ENCODE results near the gene MANSC4. TPM values are rescaled to one million over a fixed set of nuclear protein-coding genes. Genes with fewer than 3 reads are reported as not detected.

MANSC4 gene
- total and polyA plus RNA-seq, 2 of the 13 experiments (the other 11 are each of a cell fraction or from before 2014, with no cell fraction given) = not detected

DNA sequence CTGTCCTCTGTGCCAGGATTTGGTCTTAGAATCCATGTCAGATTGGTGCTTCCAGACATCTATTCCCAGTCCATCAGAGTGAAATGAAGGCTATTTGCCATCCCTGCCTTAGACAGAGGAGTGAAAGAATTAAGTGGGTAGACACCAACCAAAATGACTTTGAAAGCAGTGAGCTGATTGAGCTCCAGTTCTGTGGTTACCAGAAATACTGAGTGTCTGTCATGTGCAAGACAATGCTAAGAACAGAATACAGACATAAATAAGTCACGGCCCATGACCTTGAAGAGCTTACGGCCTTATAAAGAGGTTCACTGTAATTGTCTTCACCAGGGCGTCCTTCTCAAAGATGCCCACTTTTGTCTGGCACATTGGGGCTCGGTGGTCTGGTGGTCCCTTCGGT lies 21.6 kb upstream of the MANSC4 start:
- TF ChIP-seq ZNF619 (CRISPR knock-in tag; IDR thresholded peaks at IDR 0.05) (no peak), TMF1 (CRISPR knock-in tag; IDR thresholded peaks at IDR 0.05; ENCODE audit: low read depth) (no peak), CBX5 (CRISPR knock-in tag; IDR thresholded peaks at IDR 0.05; ENCODE audit: borderline replicate concordance) (no peak), HMG20A (CRISPR knock-in tag; IDR thresholded peaks at IDR 0.05; ENCODE audit: borderline replicate concordance) (no peak), ZNF552 (CRISPR knock-in tag; IDR thresholded peaks at IDR 0.05; ENCODE audit: borderline replicate concordance) (no peak), ZNF75D (CRISPR knock-in tag; IDR thresholded peaks at IDR 0.05; ENCODE audit: borderline replicate concordance) (no peak), ZNF343 (CRISPR knock-in tag; IDR thresholded peaks at IDR 0.05) (no peak), HNF4A (CRISPR knock-in tag; IDR thresholded peaks at IDR 0.05) (no peak), CREM (IDR thresholded peaks at IDR 0.05) (no peak), CREM (CRISPR knock-in tag; IDR thresholded peaks at IDR 0.05) (no peak), POLR2G (IDR thresholded peaks at IDR 0.05; ENCODE audit: low read depth, low read length) (no peak)
- TF ChIP-seq, protein P1, sequence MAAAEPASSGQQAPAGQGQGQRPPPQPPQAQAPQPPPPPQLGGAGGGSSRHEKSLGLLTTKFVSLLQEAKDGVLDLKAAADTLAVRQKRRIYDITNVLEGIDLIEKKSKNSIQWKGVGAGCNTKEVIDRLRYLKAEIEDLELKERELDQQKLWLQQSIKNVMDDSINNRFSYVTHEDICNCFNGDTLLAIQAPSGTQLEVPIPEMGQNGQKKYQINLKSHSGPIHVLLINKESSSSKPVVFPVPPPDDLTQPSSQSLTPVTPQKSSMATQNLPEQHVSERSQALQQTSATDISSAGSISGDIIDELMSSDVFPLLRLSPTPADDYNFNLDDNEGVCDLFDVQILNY (CRISPR knock-in tag; conservative IDR thresholded peaks at IDR 0.05) = no peak
- TF ChIP-seq, protein P2, sequence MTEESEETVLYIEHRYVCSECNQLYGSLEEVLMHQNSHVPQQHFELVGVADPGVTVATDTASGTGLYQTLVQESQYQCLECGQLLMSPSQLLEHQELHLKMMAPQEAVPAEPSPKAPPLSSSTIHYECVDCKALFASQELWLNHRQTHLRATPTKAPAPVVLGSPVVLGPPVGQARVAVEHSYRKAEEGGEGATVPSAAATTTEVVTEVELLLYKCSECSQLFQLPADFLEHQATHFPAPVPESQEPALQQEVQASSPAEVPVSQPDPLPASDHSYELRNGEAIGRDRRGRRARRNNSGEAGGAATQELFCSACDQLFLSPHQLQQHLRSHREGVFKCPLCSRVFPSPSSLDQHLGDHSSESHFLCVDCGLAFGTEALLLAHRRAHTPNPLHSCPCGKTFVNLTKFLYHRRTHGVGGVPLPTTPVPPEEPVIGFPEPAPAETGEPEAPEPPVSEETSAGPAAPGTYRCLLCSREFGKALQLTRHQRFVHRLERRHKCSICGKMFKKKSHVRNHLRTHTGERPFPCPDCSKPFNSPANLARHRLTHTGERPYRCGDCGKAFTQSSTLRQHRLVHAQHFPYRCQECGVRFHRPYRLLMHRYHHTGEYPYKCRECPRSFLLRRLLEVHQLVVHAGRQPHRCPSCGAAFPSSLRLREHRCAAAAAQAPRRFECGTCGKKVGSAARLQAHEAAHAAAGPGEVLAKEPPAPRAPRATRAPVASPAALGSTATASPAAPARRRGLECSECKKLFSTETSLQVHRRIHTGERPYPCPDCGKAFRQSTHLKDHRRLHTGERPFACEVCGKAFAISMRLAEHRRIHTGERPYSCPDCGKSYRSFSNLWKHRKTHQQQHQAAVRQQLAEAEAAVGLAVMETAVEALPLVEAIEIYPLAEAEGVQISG (CRISPR knock-in tag; IDR thresholded peaks at IDR 0.05) = no peak
- TF ChIP-seq, protein P3, sequence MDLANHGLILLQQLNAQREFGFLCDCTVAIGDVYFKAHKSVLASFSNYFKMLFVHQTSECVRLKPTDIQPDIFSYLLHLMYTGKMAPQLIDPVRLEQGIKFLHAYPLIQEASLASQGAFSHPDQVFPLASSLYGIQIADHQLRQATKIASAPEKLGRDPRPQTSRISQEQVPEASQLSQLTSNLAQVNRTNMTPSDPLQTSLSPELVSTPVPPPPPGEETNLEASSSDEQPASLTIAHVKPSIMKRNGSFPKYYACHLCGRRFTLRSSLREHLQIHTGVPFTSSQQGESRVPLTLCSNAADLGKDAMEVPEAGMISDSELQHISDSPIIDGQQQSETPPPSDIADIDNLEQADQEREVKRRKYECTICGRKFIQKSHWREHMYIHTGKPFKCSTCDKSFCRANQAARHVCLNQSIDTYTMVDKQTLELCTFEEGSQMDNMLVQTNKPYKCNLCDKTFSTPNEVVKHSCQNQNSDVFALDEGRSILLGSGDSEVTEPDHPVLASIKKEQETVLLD (CRISPR knock-in tag; IDR thresholded peaks at IDR 0.05; ENCODE audit: low read depth) = no peak
- CTCF ChIA-PET (ENCODE audit: low intra/inter-chr PET ratio, low total read pairs) = no interaction called here
- Histone ChIP-seq H3K27ac (ENCODE audit: extremely low read length, insufficient read depth, low read length) (no peak overlapping the region), H3K79me2 (ENCODE audit: insufficient read depth, low read length) (no peaks in the 10 kb centered on the region), H2AFZ (ENCODE audit: low read length) (no peak overlapping the region), H4K20me1 (ENCODE audit: insufficient read depth, low read length) (no peaks in the 10 kb centered on the region), H3K4me3 (replicated peaks in 1 of 3; ENCODE audit: insufficient read depth in 1 of 3, low read depth in 2 of 3, low read length in 3 of 3) (no peak overlapping the region), H3K9me3 (ENCODE audit: low read length) (no peaks in the 10 kb centered on the region), H3K9ac (ENCODE audit: insufficient read depth, low read depth, low read length) (no peak overlapping the region), H3K36me3 (replicated peaks in 1 of 2; ENCODE audit: control insufficient read depth in 1 of 2, insufficient read depth in 2 of 2, low read length in 2 of 2) (peaks cover 1 to 23% of the 10 kb centered on the region in 2 experiments; a peak in 3 of 5 replicates), H3K4me2 (ENCODE audit: low read depth, low read length) (no peak overlapping the region), H3K4me1 (ENCODE audit: insufficient read depth, low read length) (no peaks in the 10 kb centered on the region), H3K27me3 (ENCODE audit: control insufficient read depth in 1 of 2, insufficient read depth in 2 of 2, low read length in 2 of 2) (no peaks in the 10 kb centered on the region)
- in situ Hi-C loops (cut with HindIII; ENCODE audit: extremely low pct_ligation_motif_present, low pct_unique_long_range_greater_than_20kb) (no loop called here), intact Hi-C loops (cut with micrococcal nuclease; ENCODE audit: unreplicated experiment) (no loop called here)
- DNase-seq (ENCODE audit: low spot score) (no peak), ATAC-seq (no peak), FAIRE-seq (no peak)
- POLR2A ChIA-PET = no interaction called here
- 94% methylated on average over 3 of the region's 5 CpGs for WGBS (ENCODE audit: low lambda C conversion rate)
- BruUV-seq (replicated peaks) = no TSS peak
